A549 treated with DMSO at 1 μM for 4 hours (cell line): ENCODE results near the gene ADNP2. TPM values are rescaled to one million over a fixed set of nuclear protein-coding genes. Genes with fewer than 3 reads are reported as not detected.

Experiments
- total RNA-seq: library from RNA; stranded (reverse); fragments of 200-300 nt; extraction: Qiagen RNA extraction; gene quantifications from 5 replicates; pipeline ENCODE4 v1.2.3, GENCODE V29; 2022; ENCODE audit warnings: low read depth

Gene ADNP2, protein sequence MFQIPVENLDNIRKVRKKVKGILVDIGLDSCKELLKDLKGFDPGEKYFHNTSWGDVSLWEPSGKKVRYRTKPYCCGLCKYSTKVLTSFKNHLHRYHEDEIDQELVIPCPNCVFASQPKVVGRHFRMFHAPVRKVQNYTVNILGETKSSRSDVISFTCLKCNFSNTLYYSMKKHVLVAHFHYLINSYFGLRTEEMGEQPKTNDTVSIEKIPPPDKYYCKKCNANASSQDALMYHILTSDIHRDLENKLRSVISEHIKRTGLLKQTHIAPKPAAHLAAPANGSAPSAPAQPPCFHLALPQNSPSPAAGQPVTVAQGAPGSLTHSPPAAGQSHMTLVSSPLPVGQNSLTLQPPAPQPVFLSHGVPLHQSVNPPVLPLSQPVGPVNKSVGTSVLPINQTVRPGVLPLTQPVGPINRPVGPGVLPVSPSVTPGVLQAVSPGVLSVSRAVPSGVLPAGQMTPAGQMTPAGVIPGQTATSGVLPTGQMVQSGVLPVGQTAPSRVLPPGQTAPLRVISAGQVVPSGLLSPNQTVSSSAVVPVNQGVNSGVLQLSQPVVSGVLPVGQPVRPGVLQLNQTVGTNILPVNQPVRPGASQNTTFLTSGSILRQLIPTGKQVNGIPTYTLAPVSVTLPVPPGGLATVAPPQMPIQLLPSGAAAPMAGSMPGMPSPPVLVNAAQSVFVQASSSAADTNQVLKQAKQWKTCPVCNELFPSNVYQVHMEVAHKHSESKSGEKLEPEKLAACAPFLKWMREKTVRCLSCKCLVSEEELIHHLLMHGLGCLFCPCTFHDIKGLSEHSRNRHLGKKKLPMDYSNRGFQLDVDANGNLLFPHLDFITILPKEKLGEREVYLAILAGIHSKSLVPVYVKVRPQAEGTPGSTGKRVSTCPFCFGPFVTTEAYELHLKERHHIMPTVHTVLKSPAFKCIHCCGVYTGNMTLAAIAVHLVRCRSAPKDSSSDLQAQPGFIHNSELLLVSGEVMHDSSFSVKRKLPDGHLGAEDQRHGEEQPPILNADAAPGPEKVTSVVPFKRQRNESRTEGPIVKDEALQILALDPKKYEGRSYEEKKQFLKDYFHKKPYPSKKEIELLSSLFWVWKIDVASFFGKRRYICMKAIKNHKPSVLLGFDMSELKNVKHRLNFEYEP
- total RNA-seq = 13.0 to 13.6 TPM (median 13.3 TPM) in 5 replicates

DNA sequence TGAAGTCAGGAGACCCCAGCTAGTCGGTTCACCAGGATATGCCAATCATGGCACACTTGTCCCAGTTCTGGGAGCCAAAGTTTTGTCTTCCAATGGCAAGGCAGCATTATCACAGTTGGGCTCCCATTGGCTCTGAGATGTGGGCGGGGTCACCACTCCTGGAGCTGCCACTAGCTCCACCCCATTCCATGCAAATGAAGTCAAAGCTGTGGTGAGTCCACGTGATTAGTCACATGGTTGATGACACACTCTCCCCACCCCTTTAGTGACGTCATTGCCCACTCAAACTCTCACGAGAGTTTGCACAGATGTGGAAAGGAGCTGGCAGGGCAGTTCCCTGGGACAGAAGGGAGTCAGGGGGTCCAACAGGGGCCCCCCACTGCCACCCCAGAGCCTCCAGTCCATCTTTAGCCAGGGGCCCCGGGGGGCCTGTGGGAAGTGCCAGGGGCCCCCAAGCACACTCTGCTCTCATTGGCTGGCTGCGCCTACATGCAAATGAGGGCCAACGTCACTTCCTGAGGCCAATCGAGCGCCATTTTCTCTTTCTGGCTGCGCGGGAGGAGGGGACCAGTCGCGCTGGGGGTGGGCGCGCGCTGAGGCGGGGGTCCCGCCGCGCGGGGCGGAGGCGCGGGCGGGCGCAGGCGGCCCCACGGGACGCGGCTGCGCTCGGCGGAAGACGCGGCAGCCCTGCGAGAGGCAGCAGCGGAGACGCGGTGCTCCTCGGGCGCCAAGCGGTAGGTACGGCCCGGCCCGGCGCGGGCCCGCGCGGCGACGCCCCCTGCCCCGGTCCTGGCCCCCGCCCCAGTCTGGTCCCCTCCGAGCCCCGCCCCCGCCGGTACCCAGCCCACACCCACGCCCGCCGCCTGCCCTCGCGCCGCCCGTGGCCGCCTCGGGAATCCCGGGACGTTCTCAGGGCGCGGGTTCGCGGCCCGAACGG is at the start of gene ADNP2:
Gene ADNP2 (plus strand): TSS at position 524 of the 937 bp plus-strand sequence. CDS start 8,281 bp downstream, outside the sequence.

Other genes starting within 250 kb of the ADNP2 start
- gene SLC66A2, start 157.6 kb upstream of the ADNP2 start, total RNA-seq = 13.9 to 17.5 TPM (median 17.4 TPM) in 5 replicates
- gene HSBP1L1, start 144.6 kb upstream of the ADNP2 start, total RNA-seq = 9.3 to 12.8 TPM (median 11.0 TPM) in 5 replicates
- 91.5 to 148 TPM (median 142 TPM) in 5 replicates for gene TXNL4A, start 120.7 kb upstream of the ADNP2 start, total RNA-seq
- 28.2 to 31.6 TPM (median 30.2 TPM) in 5 replicates for gene RBFA, start 74.8 kb upstream of the ADNP2 start, total RNA-seq
- gene PARD6G, start 138.3 kb downstream of the ADNP2 start, total RNA-seq = 1.8 to 3.3 TPM (median 3.1 TPM) in 5 replicates